ENCODE results near the gene SND1. TPM values are rescaled to one million over a fixed set of nuclear protein-coding genes. Genes with fewer than 3 reads are reported as not detected.

SND1 gene
- total and polyA plus RNA-seq, 2 of the 4 experiments (the other 2 are of a cell fraction) = 154 to 294 TPM

GRCh38 chr7:127809261-127809702 lies 157.3 kb downstream of the SND1 start:
- no peak overlapping the region for H3K56ac ChIP-seq (ENCODE audit: extremely low read depth, insufficient read depth, low read length)
- ChIA-PET CTCF (interaction anchor here (1.3 kb wide), 1 partner anchor 102 kb away, joined by 4 read pairs; no protein-coding TSS in a partner anchor), POLR2A (ENCODE audit: unreplicated experiment) (no interaction called here)
- dilution Hi-C loops (cut with HindIII; ENCODE audit: low sequenced_read_pairs, unreplicated experiment) = no loop called here
- no peak overlapping the region for H4K5ac ChIP-seq (ENCODE audit: low read depth, low read length)
- H4K8ac ChIP-seq (ENCODE audit: low read depth in 2 of 2, low read length in 2 of 2) = no peak overlapping the region
- ATAC-seq (ENCODE audit: low read depth) = peak; percentile 87
- no peak overlapping the region for H3K9ac ChIP-seq (ENCODE audit: low read depth, low read length)
- H3K23ac ChIP-seq (ENCODE audit: low read depth, low read length) = no peak overlapping the region
- no peak overlapping the region for H2AFZ ChIP-seq (replicated peaks; ENCODE audit: low read length, poor library complexity)
- peak; percentile 81 for DNase-seq
- H2BK5ac ChIP-seq (ENCODE audit: low read depth, low read length, poor library complexity, severe bottlenecking) = no peak overlapping the region
- H3K4me2 ChIP-seq (ENCODE audit: low read depth, low read length) = no peak overlapping the region
- H2AK5ac ChIP-seq (ENCODE audit: low read depth, low read length) = no peak overlapping the region
- no peaks in the 10 kb centered on the region for H3K9me3 ChIP-seq (ENCODE audit: control insufficient read depth, insufficient read depth, low read length)
- no peak overlapping the region for H3K4ac ChIP-seq (ENCODE audit: low read depth, low read length)
- H3K18ac ChIP-seq (ENCODE audit: low read depth, low read length) = no peak overlapping the region
- no peak overlapping the region for H3K4me3 ChIP-seq (ENCODE audit: insufficient read depth, low read depth, low read length)
- no peak overlapping the region for H3K14ac ChIP-seq (replicated peaks; ENCODE audit: low read depth, low read length)
- peaks cover 8% of the 10 kb centered on the region for H3K4me1 ChIP-seq (ENCODE audit: control insufficient read depth, insufficient read depth, low read length)
- intact Hi-C loops (cut with micrococcal nuclease) = no loop called here
- H3K27me3 ChIP-seq (ENCODE audit: control insufficient read depth, insufficient read depth, low read length) = no peaks in the 10 kb centered on the region
- no TSS peak for BruUV-seq (replicated peaks)
- H4K91ac ChIP-seq (ENCODE audit: insufficient read depth, low read depth, low read length) = no peak overlapping the region
- H2BK15ac ChIP-seq (ENCODE audit: low read depth, low read length) = no peak overlapping the region
- peaks cover 7% of the 10 kb centered on the region for H3K36me3 ChIP-seq (ENCODE audit: control insufficient read depth, insufficient read depth, low read length)
- peaks cover 65% of the 10 kb centered on the region for H4K20me1 ChIP-seq (ENCODE audit: insufficient read depth, low read length)
- peaks cover 13% of the 10 kb centered on the region for H3K9me1 ChIP-seq (ENCODE audit: insufficient read depth, low read length)
- H3K79me1 ChIP-seq (ENCODE audit: low read depth in 1 of 2, low read length in 2 of 2) = peaks cover 58 to 76% of the 10 kb centered on the region in 2 experiments
- no peak overlapping the region for H2BK20ac ChIP-seq (ENCODE audit: low read depth, low read length)
- H3K27ac ChIP-seq (ENCODE audit: insufficient read depth, low read length) = no peak overlapping the region
- no peak for TF ChIP-seq POLR2A (IDR thresholded peaks at IDR 0.05; ENCODE audit: low read depth, low read length)
- no peak for TF ChIP-seq SMC3 (IDR thresholded peaks at IDR 0.05; ENCODE audit: low read depth, low read length)
- peak; percentile 58; the same call in 1 of the 2 replicates for TF ChIP-seq MAFK (IDR thresholded peaks at IDR 0.05; ENCODE audit: low read depth, low read length)
- TF ChIP-seq MXI1 (IDR thresholded peaks at IDR 0.05; ENCODE audit: borderline replicate concordance, low read depth, low read length) = peak; percentile 87
- TF ChIP-seq CEBPB (IDR thresholded peaks at IDR 0.05; ENCODE audit: low read depth, low read length) = peak; percentile 53; the same call in 1 of the 2 replicates
- 0 out of 2 replicates have a peak, but pooled peaks have one; percentile 5 for TF ChIP-seq RAD21 (IDR thresholded peaks at IDR 0.05; ENCODE audit: low read length)
- TF ChIP-seq CTCF (conservative IDR thresholded peaks at IDR 0.05; ENCODE audit: low read depth, low read length) = no peak
- no peak for TF ChIP-seq RFX5 (IDR thresholded peaks at IDR 0.05; ENCODE audit: low read depth, low read length)
- H2BK120ac ChIP-seq (ENCODE audit: low read depth, low read length) = no peak overlapping the region
- no peak overlapping the region for H2AK9ac ChIP-seq (replicated peaks; ENCODE audit: low read depth, low read length, poor library complexity)
- in situ Hi-C loops (cut with MboI; ENCODE audit: low sequenced_read_pairs) = no loop called here
- no CpG with 5 or more reads among the region's 3 CpGs for WGBS, 2 experiments (ENCODE audit: extremely low coverage in 2 of 2, insufficient read length in 1 of 2)
